SIG-M5 treated with dmso at 0.1 percent for 504 hours (cell line): ENCODE results near the gene FAM13C.
"Not testable (repeated sequence)": the region's sequence is repeated elsewhere in the genome, so short reads cannot be mapped to it uniquely, and the experiment has no call there.

Source experiments
- DNase-seq: peaks from one replicate; lab custom pipeline; 2025; ENCODE audit not compliant: unreplicated experiment; lab: John Stamatoyannopoulos, UW

Gene FAM13C

DNA sequence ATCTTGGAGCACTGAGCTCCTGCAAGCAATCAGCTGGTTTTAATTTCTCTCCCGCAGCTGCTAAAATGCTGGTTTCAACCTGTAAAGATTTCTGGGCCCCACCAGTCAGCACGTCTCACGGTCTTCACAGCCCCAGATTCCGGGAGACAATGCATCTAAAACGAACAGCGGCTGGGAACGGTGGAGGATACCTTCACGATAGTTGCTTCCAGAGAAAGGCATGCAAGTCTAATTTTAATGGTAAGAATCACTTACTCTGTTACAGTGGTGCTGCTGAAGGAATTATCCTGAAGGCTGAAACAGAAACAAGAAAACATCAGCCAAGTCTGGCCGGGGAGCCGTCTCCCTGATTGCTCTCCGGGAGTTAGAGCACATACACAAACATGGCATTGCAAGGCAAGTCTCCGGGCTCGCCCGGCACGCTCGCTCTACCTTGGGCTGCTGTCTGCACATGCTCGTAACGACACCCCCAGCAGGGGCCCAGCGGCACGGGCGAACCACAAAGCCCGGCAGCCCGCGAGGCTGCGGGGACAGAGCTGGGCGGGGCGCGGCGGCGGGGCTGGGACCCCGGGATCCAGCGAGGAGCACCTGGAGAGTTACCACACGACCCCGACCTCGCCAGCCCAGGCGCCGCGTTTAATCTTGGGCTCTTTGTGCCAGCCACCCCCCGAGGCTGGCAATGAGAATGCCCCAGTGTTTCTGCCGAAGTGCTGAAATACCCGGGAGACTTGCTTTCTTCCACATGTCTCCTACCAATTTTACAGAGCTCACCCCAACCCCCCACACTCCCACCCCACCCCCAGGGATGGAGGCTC, at the start of gene FAM13C:
Gene FAM13C (minus strand): TSS at position 406 of the 815 bp plus-strand sequence. CDS start 89 bp downstream, at position 317.
- no peak for DNase-seq

DNA sequence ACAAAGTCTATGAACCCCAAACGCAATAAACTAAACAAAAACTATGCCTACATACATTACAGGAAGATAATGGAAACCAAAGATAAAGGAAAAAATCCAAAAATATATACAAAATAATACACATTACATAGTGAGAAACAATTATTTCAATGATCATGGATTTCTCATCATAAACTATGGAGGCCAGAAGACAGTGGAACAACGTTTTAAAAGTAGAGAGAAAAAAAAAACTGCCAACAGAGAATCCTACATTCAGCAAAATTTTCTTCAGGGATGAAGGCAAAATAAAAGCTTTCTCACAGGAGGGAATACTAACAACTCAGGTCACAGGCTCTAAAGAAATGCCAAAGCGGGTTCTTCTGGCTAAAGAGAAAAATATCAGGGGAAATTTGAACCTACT, 42.9 kb upstream of the FAM13C start:
- no peak for DNase-seq

DNA sequence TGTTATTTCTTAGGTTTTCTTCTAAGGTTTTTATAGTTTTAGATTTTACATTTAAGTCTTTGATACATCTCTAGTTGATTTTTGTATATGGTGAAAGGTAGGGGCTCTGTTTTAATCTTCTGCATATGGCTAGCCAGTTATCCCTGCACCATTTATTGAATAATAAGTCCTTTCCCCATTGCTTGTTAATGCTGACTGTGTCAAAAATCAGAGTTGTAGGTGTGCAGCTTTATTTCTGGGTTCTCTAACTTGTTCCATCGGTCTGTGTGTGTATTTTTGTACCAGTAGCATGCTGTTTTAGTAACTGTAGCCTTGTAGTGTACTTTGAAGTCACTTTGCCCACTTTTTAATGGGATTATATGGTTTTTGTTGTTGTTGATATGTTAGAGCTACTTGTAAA, 37.9 kb upstream of the FAM13C start:
- DNase-seq, result no peak

DNA sequence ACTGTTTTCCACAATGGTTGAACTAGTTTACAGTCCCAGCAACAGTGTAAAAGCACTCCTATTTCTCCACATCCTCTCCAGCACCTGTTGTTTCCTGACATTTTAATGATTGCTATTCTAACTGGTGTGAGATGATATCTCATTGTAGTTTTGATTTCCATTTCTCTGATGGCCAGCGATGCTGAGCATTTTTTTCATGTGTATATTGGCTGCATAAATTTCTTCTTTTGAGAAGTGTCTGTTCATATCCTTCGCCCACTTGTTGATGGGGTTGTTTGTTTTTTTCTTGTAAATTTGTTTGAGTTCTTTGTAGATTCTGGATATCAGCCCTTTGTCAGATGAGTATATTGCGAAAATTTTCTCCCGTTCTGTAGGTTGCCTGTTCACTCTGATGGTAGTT, 37.0 kb upstream of the FAM13C start:
- DNase-seq, result not testable (repeated sequence)

GRCh38 chr10:59397961-59398360, 35.6 kb upstream of the FAM13C start:
- no peak for DNase-seq

GRCh38 chr10:59395984-59396383, 33.6 kb upstream of the FAM13C start:
- DNase-seq, result no peak

GRCh38 chr10:59393349-59393748, 31.0 kb upstream of the FAM13C start:
- no peak for DNase-seq

DNA sequence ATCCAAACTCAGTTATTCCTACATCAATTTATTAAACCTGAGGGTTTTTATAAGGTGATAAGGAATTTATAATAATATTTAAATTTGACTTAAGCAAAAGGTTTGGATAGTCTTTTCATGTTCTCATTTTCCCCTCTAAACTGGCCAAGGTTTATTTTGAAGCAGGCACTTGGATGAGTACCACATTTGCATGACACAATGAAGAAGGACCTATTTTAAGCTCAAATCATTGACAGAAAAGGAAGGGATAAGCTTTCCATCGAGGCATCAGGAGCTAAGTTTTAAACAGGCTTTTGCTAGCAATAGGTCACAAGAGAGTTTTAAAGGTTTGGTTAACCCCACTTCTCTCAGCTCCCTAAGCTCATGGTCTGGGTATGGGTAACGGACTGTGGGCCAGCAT, 28.7 kb upstream of the FAM13C start:
- DNase-seq, result no peak

GRCh38 chr10:59388671-59388976, 26.3 kb upstream of the FAM13C start:
- no peak for DNase-seq

GRCh38 chr10:59387951-59388670, 25.8 kb upstream of the FAM13C start:
- DNase-seq, result no peak

DNA sequence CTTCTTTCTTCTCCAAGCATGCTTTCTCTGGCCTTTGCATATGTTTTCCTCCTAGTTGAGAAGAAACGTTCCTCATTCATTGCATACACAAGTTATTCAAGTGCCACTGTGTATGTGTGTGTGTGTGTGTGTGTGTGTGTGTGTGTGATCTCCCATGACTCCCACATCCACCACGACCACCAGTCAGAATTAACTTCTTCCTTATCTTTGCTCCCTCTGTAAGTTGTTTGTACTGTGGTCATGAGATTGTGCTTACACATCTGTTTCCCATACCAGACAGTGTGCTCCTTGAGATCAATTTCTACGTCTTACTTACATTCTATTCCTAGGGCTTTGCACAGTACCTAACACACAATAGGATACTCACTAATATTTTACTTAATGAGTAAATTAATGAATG, 22.4 kb upstream of the FAM13C start:
- DNase-seq, result no peak

GRCh38 chr10:59383908-59384307, 21.6 kb upstream of the FAM13C start:
- no peak for DNase-seq

DNA sequence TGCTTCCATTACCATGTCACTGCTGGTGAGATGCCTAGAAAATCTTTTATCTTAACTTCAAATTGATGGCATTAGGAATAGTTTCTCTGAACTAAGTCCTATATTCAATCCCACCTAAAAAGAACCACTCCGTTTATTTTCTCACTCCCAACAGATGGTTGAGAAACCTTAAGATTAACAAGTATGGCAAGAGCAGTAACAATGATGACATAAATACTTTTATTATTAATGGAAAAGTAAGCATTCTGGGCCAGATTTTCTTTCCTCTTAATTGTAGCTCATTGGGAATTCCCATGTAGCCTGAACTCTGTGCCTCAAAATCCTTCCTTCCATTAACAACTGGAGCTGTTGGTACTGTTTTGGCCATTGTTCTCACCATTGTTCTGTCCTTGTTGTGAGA, 21.1 kb upstream of the FAM13C start:
- no peak for DNase-seq

GRCh38 chr10:59382831-59383295, 20.5 kb upstream of the FAM13C start:
- no peak for DNase-seq

DNA sequence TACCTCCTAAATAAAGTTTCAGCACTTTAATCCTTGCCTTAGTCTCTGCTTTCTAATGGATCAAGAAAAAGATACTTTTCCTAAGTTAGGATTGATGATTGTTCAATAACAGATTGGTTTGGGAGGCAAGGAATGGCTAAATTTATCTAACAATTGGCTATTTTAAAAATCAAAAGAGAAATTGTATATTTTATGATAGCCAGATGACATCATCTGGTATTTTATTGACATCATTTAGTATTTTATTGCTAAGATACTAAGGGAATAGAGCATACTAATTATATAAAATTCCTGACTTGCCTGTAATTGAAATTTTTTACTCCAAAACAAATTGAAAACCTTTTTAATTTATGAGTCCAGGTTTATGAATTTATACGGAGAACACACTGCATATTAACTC, 19.3 kb upstream of the FAM13C start:
- no peak for DNase-seq

DNA sequence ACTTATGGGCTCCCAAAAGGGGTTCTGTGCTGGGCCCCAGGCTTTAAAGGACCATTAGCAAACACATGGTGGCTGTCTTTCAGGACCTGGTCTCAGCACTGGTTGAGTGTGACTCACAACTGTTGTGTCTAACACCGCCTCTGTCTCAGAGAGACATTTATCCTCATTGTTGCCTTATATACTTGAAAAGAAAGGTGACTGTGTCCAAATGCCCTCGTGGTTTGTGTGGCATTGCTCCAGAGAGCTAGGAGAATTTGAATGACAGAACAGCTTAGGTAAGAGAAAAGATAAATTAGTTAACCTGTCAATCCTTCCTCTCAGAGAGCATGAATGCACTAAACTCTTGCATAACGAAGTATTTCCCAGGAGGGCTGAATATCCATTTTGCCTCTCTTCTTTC, 14.5 kb upstream of the FAM13C start:
- DNase-seq, result no peak

- no peak for DNase-seq
Observed at GRCh38 chr10:59375990-59376389, 13.6 kb upstream of the FAM13C start.

DNA sequence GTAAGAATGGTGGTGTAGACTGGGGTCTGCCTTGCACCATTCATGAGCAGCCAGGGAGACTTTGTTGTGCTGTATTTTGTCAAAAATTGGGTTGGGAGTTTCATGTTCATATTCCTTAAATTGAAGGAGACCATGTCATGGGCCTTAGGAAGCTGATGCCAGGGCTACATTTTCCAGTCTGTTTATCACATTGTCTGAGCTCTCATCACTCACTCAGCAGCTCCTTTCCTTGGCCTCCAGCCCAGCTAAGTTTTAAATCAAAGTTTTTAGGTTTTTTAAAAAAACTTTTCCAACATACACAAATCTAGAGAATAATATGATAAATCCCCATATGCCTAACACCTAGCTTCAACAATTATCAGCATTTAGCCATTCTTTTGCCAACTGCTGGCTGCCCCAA, 12.6 kb upstream of the FAM13C start:
- DNase-seq, result no peak

DNA sequence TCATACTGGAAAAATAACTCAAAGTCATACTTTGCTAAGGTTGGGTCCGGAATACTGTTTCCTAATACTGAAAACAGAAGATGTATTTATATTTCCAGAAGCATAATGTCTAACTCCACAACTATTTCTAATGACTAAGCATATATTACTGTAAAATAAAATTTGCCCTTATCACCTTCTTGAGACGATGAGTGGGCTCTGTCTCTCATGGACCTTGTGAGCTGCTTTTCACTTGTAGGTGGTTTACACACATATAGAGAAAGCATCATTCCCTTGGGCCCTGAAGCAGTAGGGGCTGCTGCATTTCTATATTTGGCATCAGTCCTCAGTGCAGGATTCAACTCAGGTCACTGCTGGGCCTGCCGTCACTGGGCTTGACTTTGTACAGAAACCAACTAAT, 10.7 kb upstream of the FAM13C start:
- DNase-seq, result no peak

- DNase-seq, result no peak
Observed at GRCh38 chr10:59372543-59372942, 10.2 kb upstream of the FAM13C start.

DNA sequence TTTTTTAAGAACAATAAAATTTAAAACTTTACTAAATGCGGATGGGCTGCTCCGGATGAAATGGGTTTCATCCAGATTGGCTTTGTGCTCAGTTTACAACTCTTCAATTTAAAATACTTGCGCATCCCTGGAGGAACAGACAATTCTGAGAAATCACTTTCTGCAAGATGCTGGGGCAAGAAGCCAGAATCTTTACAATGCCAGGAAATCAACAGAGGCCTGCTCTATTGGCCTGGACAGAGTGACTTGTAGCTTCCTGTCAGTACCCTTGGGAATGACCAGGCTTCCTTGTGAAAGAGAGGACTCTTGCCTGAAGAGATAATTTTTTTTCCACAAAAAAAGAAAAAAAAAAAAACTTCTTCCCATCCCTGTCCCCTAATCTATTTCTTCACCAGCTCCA, 3.9 kb upstream of the FAM13C start:
- no peak for DNase-seq

GRCh38 chr10:59363446-59363958, 1.2 kb upstream of the FAM13C start:
- DNase-seq, result no peak
